NCI-H345 (cell line): ENCODE data around the gene KDM5B.
A peak's percentile ranks its signal among the peaks of the same experiment; 100 is the strongest.

ENCODE experiments used
- DNase-seq: peaks from one replicate; lab custom pipeline; 2025; lab: John Stamatoyannopoulos, UW

KDM5B gene

DNA sequence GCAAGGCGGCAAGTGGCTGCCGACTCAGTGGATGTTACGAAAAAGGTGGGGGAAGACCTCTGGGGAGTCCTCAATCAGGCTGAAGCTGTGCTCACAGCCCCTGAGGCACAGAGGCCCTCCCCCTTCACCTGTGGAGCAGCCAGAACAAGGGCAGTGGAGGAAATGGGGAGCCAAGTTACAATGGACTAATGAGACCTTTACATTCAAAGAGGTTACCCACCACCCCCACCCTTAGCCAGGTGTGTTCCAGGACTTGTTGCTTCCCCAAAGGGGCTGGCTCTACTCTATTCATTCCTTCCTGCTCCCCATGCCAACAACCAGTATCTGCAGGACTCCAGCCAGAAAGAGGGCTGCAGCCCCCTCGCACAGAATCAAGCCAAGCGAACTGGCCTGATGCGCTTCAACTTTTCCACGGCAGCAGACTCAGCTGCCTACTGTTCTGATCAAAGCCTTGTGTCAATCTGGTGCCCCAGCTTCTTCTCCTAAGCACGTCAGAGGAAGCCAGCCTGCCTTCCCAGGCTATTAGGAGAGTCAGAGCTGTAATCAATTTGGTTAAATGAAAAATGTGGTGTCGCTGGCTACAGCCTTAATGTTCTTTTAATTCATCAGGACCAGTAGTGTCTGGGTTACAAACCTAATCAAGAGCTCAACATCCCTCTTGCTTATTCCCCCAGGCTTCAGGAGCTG, 96.1 kb downstream of the KDM5B start:
- no peak for DNase-seq

DNA sequence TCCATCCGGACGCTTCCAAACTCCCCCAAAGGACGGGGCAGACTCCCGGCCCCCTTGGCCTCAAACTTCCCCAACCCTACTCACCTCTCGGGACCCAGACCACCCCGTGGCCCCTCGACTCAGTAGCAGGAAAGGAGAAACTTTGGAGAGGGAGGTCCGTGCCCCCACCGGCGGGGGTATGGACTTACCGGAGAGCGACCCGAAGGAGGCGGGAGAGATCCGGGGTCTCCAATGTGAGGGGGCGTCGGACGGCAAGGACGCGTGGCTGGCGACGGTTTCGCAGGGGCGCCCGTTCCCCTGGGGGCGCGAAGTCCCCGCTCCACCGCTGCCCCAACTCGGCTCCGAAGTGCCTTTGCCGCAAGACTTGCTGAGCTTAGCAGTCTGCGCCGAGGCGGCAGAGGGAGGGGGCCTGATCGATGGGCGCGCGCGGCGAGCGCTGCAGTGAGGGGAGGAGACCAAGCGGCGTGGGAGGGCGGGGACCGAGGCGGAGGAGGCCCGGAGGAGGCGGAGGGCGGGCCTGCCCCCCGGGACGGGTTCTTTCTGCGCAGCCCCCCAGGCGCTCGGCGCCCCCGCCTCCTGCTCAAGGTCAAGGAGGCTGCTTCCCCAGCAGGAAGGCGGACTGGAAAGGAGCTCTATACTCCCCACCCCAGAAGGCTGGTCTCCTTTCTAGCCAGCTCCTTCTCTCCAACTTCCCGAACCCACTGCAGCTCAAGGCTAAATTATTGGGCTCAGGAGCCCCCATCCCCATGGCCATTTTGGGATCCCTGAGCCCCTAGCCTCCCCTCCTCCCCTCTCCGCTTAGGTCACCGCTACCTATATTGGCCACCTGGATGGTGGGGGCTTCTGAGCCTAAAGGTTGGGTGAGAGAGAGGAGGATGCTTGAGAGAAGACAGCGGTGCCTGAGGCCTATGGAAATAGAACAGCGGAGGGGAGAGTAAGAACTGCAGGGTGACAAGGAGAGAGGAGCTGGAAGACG, 97.9 kb downstream of the KDM5B start, which contains the start of gene SYT2:
SYT2 (minus strand) TSS at position 385 of the 976 bp plus-strand sequence. CDS start 104,682 bp downstream, outside the sequence.
- peak; percentile 64 for DNase-seq

GRCh38 chr1:202709276-202710041, 98.8 kb downstream of the KDM5B start:
- no peak for DNase-seq

DNA sequence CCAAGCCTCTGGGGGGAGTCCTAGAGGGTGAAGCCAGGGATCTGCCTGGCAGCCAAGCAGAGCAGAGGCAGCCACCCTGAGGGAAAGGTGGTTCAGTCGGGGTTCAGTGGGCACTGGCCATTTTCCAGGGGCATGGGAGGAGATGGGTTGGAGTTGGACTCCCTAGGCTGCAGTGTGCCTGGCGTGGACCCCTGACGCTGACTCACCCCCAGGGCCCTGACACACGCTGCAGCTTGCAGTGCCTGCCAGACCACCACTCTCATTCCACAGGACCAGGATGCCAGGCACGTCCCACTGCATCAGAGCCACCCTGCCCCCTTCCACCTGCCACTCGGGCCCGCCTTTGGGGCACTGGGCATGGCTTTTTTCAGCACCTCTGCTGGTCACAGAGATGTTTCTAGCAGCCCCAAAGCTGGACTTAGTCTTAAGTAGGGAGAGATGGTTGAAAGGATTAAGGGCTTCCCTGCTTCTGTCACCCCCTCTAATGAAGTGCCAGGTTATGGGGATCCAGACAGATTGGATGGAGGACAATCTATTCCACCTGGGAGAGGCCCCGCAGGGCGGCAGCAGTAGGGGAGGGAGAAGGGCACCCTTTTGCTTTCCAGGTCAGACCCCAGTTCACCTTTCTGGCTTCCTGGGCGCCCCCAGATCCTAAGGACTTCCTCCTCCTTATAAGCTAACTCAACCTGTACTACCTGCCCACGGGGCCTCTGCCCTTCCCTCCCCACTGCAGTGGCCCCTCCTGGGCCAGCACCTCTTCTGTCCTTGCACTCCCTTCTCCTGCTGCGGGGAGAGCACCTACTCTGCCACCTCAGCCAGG, 99.6 kb downstream of the KDM5B start:
- DNase-seq: no peak

- DNase-seq: no peak
Observed at GRCh38 chr1:202706851-202707250, 101.4 kb downstream of the KDM5B start.

DNA sequence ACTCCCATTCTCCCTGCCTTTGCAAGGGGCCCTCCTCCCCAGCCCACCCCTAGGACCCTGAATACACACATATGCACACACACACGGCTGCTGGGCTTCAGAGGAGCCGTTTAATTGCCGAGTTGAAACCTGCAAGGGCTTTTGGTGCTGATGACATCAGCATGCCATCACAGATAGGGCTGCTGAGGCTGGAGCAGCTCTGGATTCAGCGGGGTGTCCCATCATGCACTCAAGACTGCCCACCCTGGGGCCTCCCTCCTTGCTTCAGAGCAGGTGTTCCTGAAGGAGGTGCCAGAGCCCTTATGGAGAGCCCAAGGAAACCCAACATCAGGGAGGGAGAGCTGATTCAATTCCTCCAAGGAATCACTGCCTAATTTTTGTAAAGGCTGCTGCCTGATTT, 103.6 kb downstream of the KDM5B start:
- DNase-seq: no peak

GRCh38 chr1:202703191-202703590, 105.0 kb downstream of the KDM5B start:
- no peak for DNase-seq

GRCh38 chr1:202702088-202702487, 106.1 kb downstream of the KDM5B start:
- DNase-seq: no peak

- DNase-seq: no peak
Observed at GRCh38 chr1:202701200-202701599, 107.0 kb downstream of the KDM5B start.

DNA sequence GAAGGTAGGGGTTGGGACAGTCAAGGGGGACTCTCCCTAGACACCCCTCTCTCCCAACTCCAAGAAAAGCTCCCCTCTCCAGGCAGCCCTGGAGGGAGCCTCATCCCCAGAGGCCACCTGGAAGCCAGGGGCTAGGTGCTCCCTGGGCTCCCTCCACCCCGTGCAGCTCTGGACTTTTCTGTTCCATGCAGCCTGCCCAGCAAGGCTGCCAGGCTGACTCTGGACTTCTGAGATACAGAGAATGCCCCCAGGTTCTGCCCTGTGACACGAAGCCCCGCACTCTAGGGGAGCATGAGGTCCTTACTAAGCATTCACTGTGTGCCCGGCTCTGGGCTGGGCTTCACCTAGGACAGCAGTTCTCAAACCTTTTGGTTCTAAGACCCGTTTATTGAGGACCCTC, 108.2 kb downstream of the KDM5B start:
- DNase-seq: no peak

DNA sequence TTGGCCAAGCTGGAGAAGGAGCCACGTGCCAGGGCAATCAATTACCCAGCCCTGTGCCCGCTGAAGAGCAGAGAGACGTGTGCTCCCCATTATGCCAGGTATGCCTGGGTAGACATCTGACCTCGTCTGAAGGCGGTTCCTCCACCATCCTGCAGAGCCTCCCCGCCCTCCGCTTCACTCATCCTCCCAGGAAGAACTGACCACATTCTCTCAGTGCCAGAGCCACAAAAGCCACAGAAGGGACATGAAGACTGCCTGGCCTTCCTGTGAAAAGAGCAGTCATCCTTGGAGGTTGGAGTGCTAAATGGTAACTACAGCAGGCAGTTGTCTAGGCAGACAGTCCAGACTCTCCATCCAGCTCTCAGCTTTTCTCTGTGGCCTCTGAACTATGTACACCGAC, 109.9 kb downstream of the KDM5B start:
- no peak for DNase-seq

DNA sequence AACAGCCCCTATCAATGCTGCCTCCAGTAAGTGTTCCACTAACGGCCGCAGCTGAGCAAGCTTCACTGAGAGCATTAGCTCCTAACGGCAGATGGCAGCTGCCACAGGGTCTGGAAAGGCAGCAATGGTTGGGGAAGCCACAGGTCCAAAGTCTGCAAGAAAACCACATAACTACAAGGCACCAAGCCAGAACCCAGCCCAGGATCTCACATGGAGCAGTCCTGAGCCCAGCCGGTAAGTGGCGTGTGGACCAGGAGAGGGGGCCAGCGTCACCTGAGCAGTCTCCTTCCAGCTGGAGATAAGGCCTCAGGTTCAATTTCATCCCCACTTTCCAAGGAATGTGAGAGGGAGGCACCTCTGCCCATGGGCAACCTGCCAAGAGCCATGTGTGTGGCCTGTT, 111.2 kb downstream of the KDM5B start:
- DNase-seq: no peak

DNA sequence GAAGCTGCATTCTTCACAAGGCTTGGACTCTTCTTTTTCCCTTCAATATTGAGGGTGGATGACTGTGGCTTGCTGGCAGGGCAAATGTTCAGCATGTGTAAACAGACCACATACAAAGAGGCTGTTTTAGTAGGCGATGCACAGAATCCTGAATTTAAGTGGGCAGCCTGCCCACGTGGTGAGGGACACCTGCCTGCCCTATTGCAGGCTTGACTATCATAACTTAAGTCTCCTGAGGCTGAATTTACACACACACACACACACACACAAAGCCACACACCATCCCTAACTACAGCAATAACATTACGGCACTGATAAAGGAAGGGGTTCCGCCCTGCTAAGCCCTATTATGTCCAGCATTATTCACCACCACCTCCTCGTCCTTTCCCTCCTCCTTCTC, 113.9 kb downstream of the KDM5B start:
- DNase-seq: peak; percentile 60

DNA sequence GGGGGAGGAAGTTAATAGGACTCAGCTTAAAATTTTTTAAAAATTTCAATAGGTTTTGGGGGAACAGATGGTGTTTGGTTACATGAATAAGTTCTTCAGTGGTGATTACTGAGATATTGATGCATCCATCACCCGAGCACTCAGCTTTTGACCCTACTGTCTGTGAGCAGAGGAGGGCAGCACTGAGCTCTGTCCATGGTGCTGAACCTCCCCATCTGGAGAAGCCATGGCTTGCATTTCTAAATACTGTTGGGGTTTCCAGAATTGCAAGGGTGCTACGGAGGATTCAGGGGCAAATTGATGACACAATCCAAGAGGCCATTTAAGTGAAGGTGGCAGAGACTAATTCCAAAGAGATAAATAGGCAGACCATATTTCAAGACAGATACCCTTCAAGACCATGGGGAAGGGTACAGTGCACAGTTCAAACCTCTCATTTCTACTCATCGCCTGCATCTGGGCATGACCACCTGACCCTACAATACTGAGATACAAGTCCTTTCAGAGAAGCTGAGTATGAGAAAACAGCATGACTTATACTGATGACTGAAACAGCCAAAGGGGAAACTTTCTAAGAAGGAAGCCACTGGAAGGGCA, 115.2 kb downstream of the KDM5B start:
- no peak for DNase-seq

DNA sequence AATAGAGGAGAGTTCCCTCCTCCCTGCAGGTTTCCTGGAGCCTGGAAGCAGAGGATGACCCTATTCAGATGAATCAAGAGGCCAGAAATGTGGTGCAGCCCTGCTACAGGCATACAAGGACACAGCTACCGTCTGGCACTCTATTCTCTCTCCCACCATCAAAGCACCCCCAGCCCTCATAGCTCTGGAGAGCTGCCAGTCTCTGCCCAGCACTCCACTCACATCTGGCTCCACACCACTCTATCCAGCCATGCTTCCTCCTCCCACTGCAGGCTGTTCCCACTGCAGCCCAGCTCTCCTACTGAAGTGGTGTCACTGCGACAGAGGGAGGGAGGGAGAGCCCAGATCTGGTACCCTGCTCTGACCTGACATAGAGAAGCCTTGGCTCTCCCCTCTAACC, 116.4 kb downstream of the KDM5B start:
- peak; percentile 26 for DNase-seq

- DNase-seq: no peak
Observed at GRCh38 chr1:202689493-202690342, 118.5 kb downstream of the KDM5B start.

DNA sequence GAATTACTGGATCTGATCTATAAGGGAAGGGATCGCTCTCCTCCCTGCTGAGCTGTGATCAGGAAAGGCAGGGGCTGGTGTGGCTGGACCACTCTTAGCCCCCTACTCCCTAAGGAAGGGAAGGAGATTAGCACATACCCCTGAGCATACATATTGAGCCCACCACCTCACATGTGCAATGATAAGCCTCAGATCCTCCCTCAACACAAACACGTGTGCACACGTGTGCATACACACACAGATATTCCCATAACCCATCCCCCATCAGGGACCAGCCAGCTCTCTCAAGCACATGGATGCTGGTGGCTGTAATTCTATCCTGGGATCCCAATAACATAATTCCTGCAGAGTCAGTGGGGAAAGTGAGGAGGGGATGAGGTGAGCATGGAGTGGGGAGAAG, 119.1 kb downstream of the KDM5B start:
- no peak for DNase-seq

DNA sequence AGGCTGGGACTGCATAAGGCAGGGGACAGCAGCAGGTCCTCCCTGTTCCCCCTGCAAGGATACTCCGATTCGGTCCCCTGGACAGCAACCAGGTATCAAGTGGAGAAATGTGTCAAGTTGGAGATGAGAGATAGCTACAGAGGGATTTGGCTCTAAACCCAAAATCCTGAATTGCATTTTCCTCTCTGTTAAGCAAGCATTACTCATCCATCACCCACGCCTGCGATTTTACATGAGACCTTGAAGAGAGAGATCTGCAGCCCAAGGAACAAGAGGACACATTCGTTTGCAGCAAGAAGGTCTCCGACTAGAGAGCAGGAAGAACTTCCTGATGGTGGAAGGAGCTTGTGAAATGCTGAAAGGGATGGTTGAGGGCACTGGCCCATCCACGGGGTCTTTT, 119.8 kb downstream of the KDM5B start:
- DNase-seq: no peak

DNA sequence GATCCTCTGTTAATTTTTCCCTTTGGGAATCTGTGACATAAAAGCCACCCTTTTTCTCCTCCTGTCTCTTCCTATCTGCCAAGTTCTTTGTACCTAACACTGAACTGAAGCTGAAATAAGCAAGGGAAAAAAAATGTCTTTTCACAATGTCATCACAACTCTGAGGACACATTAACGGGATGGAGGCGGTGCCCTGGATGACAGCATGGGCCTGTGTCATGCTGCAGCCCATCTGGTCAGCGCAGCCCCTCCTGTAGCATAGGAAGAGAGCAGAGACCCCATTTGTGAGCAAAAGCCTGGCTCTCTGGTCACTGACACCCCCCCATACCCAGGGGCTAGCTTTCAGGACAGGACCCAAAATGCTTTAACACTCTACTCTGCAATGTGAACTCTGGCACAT, 120.4 kb downstream of the KDM5B start:
- DNase-seq: no peak

DNA sequence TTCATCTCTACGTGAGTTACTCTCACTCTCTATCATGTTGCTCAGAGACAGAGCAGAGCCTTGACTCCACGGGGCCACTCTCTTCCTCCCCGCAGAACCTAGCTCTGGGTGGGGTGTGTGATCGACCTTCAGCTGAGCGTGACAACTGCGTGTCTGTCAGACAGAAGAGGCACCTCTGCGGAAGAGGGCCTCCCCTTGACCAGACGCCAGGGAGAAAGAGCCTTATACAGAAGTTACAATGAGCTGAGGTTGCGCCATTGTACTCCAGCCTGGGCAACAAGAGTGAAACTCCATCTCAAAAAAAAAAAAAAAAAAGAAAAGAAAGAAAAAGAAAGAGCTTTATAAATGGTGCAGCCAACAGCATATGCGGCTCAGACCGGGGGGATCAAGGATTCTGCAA, 120.9 kb downstream of the KDM5B start:
- DNase-seq: no peak
